Fibroblast of mammary gland (primary cell): ENCODE measurements around the gene CAMKMT.

ENCODE experiments used
- DNase-seq: peaks from one replicate; pipeline ENCODE4 v3.0.0-alpha.2; 2010; ENCODE audit warnings: low read depth
- H3K4me3 ChIP-seq: 2 replicates; pipeline ENCODE4 v1.5.1; 2011; ENCODE audit warnings: low read depth, mild to moderate bottlenecking, low read length, moderate library complexity; ENCODE audit not compliant: control insufficient read depth
- CTCF ChIP-seq: conservative IDR thresholded peaks from 2 replicates; pipeline ENCODE4 v1.5.1; 2011; ENCODE audit warnings: low read depth, low read length, inconsistent platforms; ENCODE audit not compliant: control insufficient read depth, insufficient read depth

Gene CAMKMT

GRCh38 chr2:44598330-44599119 lies 236.8 kb downstream of the CAMKMT start:
- no peak for TF ChIP-seq CTCF
- DNase-seq: no peak
- no peak overlapping the region for H3K4me3 ChIP-seq

- DNase-seq: no peak
- no peak overlapping the region for H3K4me3 ChIP-seq
- no peak for TF ChIP-seq CTCF
Observed at GRCh38 chr2:44599130-44599529, 237.4 kb downstream of the CAMKMT start.

- TF ChIP-seq CTCF: no peak
- DNase-seq: no peak
- H3K4me3 ChIP-seq: no peak overlapping the region
Observed at GRCh38 chr2:44602446-44602845, 240.7 kb downstream of the CAMKMT start.

- no peak for TF ChIP-seq CTCF
- no peak overlapping the region for H3K4me3 ChIP-seq
- DNase-seq: no peak
Observed at GRCh38 chr2:44605511-44605910, 243.8 kb downstream of the CAMKMT start.

GRCh38 chr2:44612276-44612675 lies 250.5 kb downstream of the CAMKMT start:
- DNase-seq: no peak
- TF ChIP-seq CTCF: no peak
- no peak overlapping the region for H3K4me3 ChIP-seq

GRCh38 chr2:44614940-44615339 lies 253.2 kb downstream of the CAMKMT start:
- no peak overlapping the region for H3K4me3 ChIP-seq
- no peak for TF ChIP-seq CTCF
- DNase-seq: no peak

- H3K4me3 ChIP-seq: no peak overlapping the region
- TF ChIP-seq CTCF: no peak
- DNase-seq: no peak
Observed at GRCh38 chr2:44615950-44616518, 254.3 kb downstream of the CAMKMT start.
